GM12872 (cell line): ENCODE data around the gene BICRA.

Experiments used
- TF ChIP-seq, protein P1 (sequence below): IDR thresholded peaks from 3 replicates; pipeline ENCODE4 v1.5.1; 2011; ENCODE audit warnings: low read depth, mild to moderate bottlenecking, low read length, moderate library complexity; ENCODE audit not compliant: insufficient read depth

Gene BICRA

DNA sequence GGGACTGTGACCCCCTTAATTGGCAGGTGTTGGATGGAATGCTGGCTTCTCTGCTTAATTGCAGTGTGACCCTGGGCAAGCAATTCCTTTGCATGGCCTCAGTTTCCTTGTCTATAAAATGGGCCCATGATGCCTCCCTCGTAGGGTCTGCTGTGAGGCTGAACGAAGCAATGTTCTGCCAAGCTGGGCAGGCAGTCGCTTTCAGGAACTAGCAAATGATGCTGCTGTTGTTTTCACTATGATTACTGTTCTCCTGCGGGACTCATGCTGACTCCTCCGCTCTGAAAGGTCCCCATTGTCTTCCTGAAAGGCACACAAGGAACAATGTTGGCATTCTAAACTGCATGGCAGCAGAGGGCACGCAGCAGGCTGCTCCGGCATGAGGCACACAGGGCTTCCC, 6.8 kb downstream of the BICRA start:
- TF ChIP-seq, protein P1, sequence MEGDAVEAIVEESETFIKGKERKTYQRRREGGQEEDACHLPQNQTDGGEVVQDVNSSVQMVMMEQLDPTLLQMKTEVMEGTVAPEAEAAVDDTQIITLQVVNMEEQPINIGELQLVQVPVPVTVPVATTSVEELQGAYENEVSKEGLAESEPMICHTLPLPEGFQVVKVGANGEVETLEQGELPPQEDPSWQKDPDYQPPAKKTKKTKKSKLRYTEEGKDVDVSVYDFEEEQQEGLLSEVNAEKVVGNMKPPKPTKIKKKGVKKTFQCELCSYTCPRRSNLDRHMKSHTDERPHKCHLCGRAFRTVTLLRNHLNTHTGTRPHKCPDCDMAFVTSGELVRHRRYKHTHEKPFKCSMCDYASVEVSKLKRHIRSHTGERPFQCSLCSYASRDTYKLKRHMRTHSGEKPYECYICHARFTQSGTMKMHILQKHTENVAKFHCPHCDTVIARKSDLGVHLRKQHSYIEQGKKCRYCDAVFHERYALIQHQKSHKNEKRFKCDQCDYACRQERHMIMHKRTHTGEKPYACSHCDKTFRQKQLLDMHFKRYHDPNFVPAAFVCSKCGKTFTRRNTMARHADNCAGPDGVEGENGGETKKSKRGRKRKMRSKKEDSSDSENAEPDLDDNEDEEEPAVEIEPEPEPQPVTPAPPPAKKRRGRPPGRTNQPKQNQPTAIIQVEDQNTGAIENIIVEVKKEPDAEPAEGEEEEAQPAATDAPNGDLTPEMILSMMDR: no peak

DNA sequence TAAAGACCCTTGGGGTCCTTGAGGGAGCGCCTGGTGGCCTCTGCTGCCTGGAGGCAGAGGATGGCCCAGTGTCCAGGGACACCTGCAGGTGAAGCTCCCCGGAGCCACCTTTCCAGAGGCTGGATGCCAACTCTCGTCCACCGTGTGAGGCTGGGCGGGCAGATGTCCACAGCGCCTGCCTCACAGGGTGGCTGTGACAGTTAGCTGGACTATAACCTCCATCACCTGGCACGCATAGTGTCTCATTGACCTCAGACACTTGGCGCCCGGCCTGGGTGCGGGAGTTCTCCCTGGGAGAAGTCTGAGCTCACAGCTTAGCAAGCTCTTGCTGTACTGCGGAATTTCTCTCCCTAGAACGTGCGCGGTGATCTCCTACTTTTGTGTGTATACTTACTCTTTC, 9.8 kb downstream of the BICRA start:
- TF ChIP-seq, protein P1: no peak

DNA sequence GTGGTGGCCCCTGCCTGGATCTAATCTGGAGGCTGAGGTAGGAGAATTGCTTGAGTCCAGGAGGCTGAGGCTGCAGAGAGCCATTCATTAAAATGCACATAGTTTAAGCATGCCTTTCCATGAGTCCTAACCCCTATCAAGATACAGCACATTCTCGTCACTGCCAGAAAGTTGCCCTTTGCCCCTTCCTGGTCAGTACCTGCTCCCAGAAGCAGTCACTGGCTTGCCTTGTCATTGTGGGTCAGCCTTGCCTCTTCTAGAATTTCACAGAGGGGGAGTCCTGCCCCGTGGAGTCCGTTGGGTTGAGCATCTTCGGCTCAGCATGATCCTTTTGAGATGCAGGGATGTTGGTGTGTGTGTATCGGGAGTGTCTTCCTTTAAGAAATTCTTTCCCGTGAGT, 10.8 kb downstream of the BICRA start:
- TF ChIP-seq, protein P1: no peak

DNA sequence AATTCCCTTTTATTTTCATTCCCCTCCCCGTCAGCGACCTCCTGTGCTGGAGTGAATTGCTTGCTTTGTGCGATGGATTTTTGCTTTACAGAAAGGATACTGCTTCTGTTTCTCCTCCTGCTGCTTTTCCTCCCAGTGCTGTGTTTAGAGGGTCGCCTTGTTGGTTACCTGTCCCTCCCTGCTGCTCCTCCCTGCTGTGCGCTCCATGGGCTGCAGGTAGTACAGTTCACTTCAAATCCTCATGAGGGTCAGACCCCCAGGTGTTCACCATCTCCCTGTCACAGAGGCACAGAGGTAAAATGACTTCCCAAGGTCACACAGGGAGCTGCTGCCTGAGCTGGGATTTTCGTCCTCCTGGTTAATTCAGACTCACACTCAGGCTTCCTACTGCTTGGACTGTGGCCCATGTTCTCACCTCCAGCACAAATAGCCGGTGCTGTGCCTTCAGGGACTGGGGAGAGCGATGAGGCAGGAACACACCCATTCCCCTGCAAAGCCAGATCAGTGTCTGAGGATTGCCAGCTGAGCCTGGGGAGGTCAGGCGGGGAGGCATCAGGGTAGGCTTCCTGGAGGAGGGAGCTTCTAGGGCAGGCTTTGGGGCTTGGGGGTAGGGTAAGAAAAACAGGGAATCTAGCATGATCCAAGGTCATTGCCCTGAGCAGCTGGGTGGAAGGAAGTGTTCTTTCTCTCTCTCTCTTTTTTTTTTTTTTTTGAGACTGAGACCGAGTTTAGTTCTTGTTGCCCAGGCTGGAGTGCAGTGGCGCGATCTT, 14.4 kb downstream of the BICRA start:
- TF ChIP-seq, protein P1: no peak

DNA sequence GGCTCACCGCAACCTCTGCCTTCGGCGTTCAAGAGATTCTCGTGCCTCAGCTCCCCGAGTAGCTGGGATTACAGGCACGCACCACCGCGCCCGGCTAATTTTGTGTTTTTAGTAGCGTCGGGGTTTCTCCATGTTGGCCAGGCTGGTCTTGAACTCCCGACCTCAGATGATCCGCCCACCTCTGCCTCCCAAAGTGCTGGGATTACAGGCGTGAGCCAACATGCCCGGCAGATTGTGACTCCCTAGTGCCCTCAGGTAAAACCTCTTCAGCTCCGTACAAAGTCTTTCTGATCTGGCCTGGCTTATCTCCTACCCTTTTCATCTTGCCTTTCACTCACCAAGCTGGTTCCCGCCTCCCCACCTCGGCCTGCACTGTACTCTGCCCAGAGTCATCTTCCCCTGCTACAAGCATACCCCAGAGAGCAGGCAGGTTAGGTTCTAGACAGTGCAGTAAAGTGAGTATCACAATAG, 15.0 kb downstream of the BICRA start:
- TF ChIP-seq, protein P1: no peak

DNA sequence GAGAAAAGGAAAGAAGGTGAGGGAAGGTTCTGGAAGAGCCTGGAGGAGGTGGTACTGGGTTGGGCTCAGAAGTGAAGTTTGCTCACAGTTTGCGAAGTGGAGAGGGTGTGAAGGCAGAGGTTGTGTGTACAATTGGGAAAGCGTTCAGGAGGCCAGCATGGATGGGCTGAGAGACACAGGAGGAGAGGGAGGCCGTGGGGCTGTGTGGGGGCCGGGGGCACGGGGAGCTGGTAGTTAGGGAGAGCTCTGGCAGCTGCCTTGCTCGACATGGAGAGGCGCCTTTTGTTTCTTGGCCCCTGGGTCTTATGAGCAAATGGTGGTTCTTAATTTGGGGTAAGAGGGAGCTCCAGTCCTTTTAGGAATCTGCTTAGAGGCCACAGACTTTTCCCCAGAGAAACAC, 16.7 kb downstream of the BICRA start:
- TF ChIP-seq, protein P1: no peak

DNA sequence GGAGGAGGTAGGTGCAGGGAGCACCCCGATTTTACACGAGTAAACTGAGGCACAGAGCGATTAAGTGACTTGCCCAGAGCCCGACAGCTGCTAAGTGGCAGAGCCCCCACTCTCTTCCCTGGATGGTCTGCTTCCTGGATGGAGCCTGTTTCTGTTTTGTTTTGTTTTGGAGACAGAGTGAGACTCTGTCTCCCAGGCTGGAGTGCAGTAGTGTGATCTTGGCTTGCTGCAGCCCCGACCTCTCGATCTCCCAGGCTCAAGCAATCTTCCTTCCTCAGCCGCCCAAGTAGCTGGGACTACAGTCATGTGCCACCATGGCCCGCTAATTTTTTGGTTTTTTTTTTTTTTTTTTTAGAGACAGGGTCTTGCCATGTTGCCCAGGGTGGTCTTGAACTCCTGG, 17.3 kb downstream of the BICRA start:
- TF ChIP-seq, protein P1: no peak
